Rectal smooth muscle tissue (tissue), 1 donor: Measurements from ENCODE around the gene LZTR1.
A peak's percentile ranks its signal among the peaks of the same experiment; 100 is the strongest.

Experiments used
- H3K27ac ChIP-seq: one replicate; pipeline ENCODE4 v1.7.0; 2013; ENCODE audit warnings: low read depth, low read length, inconsistent platforms
- H3K27me3 ChIP-seq: one replicate; pipeline ENCODE4 v1.7.0; 2013; ENCODE audit warnings: low read length; ENCODE audit not compliant: control insufficient read depth, insufficient read depth
- H3K36me3 ChIP-seq: one replicate; pipeline ENCODE4 v1.7.0; 2013; ENCODE audit warnings: low read length; ENCODE audit not compliant: control insufficient read depth, insufficient read depth
- H3K4me1 ChIP-seq: one replicate; pipeline ENCODE4 v1.7.0; 2013; ENCODE audit warnings: low read length; ENCODE audit not compliant: control insufficient read depth, insufficient read depth
- H3K4me3 ChIP-seq: one replicate; pipeline ENCODE4 v1.7.0; 2013; ENCODE audit warnings: low read length
- H3K9ac ChIP-seq: one replicate; pipeline ENCODE4 v1.7.0; 2013; ENCODE audit warnings: low read length

Gene LZTR1

GRCh38 chr22:20943104-20943933, 38.8 kb upstream of the LZTR1 start:
- Histone ChIP-seq H3K4me1 (no peaks in the 10 kb centered on the region), H3K4me3 (no peak overlapping the region), H3K27me3 (no peaks in the 10 kb centered on the region), H3K36me3 (no peaks in the 10 kb centered on the region), H3K9ac (no peak overlapping the region), H3K27ac (no peak overlapping the region)

DNA sequence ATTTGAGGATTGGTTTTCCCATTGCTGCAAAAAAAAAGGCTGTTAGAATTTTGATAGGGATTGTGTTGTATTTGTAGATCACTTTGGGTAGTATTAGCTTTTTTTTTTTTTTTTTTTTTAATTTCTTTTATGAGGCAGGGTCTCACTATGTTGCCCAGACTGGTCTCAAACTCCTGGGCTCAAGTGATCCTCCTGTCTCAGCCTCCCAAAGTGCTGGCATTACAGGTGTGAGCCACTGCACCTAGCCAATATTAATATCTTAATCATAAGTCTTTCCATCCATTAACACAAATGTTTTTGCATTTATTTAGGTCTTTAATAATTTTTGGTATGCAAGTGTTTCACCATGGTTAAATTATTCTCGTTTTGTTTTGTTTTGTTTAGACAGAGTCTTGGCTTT, 38.1 kb upstream of the LZTR1 start:
- H3K4me1 ChIP-seq, result no peaks in the 10 kb centered on the region
- H3K9ac ChIP-seq, result no peak overlapping the region
- H3K27me3 ChIP-seq, result no peaks in the 10 kb centered on the region
- H3K27ac ChIP-seq, result no peak overlapping the region
- H3K4me3 ChIP-seq, result no peak overlapping the region
- H3K36me3 ChIP-seq, result no peaks in the 10 kb centered on the region

GRCh38 chr22:20945578-20945934, 36.5 kb upstream of the LZTR1 start:
- H3K36me3 ChIP-seq, result peaks cover 6% of the 10 kb centered on the region
- no peak overlapping the region for H3K27ac ChIP-seq
- no peaks in the 10 kb centered on the region for H3K4me1 ChIP-seq
- no peaks in the 10 kb centered on the region for H3K27me3 ChIP-seq
- no peak overlapping the region for H3K4me3 ChIP-seq
- H3K9ac ChIP-seq, result no peak overlapping the region

GRCh38 chr22:20946080-20946986, 35.8 kb upstream of the LZTR1 start:
- H3K27ac ChIP-seq, result no peak overlapping the region

GRCh38 chr22:20946991-20947390, 35.1 kb upstream of the LZTR1 start:
- no peak overlapping the region for H3K4me3 ChIP-seq
- H3K27ac ChIP-seq, result no peak overlapping the region
- no peak overlapping the region for H3K9ac ChIP-seq
- H3K36me3 ChIP-seq, result peaks cover 9% of the 10 kb centered on the region
- no peaks in the 10 kb centered on the region for H3K27me3 ChIP-seq
- no peaks in the 10 kb centered on the region for H3K4me1 ChIP-seq

More at GRCh38 chr22:20946080-20946986, 35.8 kb upstream of the LZTR1 start:
- Histone ChIP-seq H3K36me3 (peaks cover 6% of the 10 kb centered on the region), H3K4me3 (no peak overlapping the region), H3K27me3 (no peaks in the 10 kb centered on the region), H3K9ac (no peak overlapping the region), H3K4me1 (no peaks in the 10 kb centered on the region)

DNA sequence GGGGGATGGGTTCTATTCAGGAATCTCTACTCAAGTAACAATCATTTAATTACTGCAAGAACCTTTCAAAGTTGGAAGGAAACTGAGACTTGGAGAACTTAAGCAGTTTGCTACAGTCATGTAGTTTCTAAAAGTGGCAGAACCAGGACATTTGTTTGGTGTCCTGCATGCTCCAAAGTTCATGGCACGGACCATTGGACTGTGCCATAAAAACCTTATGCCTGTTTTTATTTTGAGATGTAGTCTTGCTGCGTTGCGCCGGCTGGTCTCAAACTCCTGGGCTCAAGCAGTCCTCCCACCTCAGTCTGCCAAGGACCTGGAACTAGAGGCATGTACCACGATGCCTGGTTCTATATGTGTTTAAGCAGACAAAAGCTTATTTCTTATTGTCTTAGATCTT, 33.6 kb upstream of the LZTR1 start:
- Histone ChIP-seq H3K36me3 (peaks cover 13% of the 10 kb centered on the region), H3K4me1 (no peaks in the 10 kb centered on the region), H3K4me3 (no peak overlapping the region), H3K27me3 (no peaks in the 10 kb centered on the region), H3K27ac (no peak overlapping the region), H3K9ac (no peak overlapping the region)

DNA sequence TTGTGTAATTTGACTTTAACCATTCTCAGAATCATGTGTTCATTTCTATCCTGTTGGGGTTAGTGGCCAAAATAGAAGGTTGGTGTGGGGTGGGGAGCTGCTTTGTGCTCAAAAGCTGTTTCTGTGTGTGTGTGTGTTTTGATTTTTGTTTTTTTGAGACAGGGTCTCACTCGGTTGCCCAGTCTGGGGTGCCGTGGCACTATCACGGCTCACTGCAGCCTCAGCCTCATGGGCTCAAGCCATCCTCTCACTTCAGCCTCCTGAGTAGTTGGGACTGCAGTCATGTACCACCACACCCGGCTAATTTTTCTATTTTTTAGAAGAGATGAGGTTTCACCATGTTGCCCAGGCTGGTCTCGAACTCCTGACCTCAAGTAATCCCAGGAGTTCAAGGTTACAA, 33.1 kb upstream of the LZTR1 start:
- Histone ChIP-seq H3K9ac (no peak overlapping the region), H3K4me3 (no peak overlapping the region), H3K27ac (no peak overlapping the region), H3K36me3 (peaks cover 13% of the 10 kb centered on the region), H3K27me3 (no peaks in the 10 kb centered on the region), H3K4me1 (no peaks in the 10 kb centered on the region)

DNA sequence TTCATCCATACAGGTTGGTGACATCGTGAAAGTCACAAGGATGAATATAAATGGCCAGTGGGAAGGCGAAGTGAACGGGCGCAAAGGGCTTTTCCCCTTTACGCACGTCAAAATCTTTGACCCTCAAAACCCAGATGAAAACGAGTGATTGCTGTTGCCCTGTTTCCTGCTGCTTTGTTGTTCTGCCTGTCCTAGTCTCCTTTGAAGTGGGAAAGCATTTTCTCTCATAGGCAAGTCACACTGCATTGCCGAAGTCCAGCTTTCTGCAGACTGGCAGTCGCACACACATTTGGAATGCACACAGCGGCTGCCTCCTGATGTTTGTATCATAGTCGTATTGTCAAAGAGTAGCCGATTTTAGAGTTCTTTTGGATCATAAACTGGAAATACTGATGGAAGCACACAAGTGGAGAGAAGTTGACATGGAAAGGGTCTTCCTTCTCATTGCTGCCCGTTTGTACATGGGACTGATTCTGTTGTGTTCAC, 32.4 kb upstream of the LZTR1 start:
- no peak overlapping the region for H3K9ac ChIP-seq
- peaks cover 13% of the 10 kb centered on the region for H3K36me3 ChIP-seq
- no peaks in the 10 kb centered on the region for H3K27me3 ChIP-seq
- no peak overlapping the region for H3K27ac ChIP-seq
- H3K4me1 ChIP-seq, result no peaks in the 10 kb centered on the region
- no peak overlapping the region for H3K4me3 ChIP-seq

DNA sequence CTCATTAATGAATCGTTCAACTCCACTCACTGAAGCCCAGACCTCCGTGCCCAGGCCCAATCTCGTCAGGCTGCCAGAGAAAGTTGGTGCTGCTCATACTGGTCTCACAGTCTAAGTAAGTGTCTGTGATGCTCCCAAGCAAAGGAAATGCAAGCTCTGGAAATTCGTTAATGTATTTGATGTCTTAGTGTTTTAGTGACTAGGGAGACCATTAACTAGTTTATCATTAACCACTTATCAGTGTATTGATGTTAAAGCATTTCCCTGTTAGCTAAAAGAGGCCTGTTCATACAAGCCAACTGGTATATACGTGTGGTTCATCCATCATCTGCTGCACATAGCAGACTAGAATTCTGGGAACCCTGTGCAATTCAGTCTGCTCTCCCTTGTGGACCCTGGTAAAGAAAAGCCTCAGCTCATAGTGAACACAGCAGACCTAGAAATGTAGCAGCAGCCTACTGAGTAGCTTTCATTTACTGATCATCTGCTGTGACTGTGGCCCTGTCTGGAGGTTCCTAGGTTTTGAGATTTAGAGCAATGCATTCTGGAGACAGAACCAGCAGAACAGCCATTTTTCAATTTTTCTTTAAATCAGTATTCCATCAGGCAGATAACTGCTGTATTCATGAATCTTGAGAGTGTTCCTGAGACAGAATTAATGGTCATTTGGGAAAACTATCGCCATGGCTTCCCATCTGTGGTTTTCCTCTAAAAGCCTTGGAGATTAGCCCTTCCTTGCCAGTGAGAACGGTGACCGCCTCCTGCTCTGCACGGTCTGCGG, 30.8 kb upstream of the LZTR1 start:
- H3K9ac ChIP-seq, result no peak overlapping the region
- H3K27ac ChIP-seq, result no peak overlapping the region
- H3K4me1 ChIP-seq, result no peaks in the 10 kb centered on the region
- H3K27me3 ChIP-seq, result no peaks in the 10 kb centered on the region
- no peak overlapping the region for H3K4me3 ChIP-seq
- peaks cover 13% of the 10 kb centered on the region for H3K36me3 ChIP-seq

GRCh38 chr22:20951932-20952380, 30.1 kb upstream of the LZTR1 start:
- Histone ChIP-seq H3K27me3 (no peaks in the 10 kb centered on the region), H3K4me3 (no peak overlapping the region), H3K36me3 (peaks cover 13% of the 10 kb centered on the region), H3K4me1 (no peaks in the 10 kb centered on the region), H3K27ac (no peak overlapping the region), H3K9ac (no peak overlapping the region)

DNA sequence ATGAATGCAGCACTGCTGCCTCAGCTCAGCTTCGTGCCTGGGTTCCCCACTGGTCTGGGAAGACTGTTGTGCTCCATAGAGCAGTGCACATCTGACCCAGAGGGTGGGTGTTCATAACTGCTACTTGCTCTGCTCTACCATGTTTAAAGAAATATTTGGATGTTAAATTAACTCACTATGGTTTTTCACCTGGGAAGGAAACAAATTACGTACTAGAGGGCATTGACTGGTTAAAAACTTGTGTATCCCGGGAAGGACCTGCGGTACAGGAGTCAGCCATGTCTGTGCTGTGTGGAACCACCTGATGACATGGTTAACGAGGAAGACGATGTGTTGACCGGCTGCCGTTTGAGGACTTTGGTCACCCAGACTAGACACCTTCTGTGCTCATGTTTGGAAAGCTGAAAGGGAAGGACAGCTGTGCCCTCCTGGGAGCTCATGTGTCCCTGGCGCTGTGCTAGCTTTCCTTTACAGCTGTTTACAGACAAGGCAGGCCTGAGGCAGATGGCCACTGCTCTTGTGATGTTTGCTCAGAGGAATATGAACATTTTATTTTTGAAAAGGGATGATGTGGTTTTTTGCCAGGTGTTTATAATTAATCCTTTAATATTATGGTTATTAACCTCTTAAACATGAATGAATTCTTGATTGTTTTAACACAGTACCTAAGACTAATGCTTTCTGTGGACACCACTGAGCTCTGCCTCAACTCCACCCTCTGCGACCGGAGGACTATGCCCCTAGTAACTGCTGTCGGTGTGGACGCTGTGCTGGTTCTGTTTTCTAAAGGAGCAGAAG, 29.4 kb upstream of the LZTR1 start:
- no peak overlapping the region for H3K9ac ChIP-seq
- H3K27ac ChIP-seq, result no peak overlapping the region
- peak overlapping the region; percentile 8 for H3K4me3 ChIP-seq
- no peaks in the 10 kb centered on the region for H3K27me3 ChIP-seq
- H3K4me1 ChIP-seq, result no peaks in the 10 kb centered on the region
- H3K36me3 ChIP-seq, result peaks cover 13% of the 10 kb centered on the region
